Measurements from ENCODE around the gene MTO1.
"Not testable (repeated sequence)": the region's sequence is repeated elsewhere in the genome, so short reads cannot be mapped to it uniquely, and the experiment has no call there.

MTO1 gene

DNA sequence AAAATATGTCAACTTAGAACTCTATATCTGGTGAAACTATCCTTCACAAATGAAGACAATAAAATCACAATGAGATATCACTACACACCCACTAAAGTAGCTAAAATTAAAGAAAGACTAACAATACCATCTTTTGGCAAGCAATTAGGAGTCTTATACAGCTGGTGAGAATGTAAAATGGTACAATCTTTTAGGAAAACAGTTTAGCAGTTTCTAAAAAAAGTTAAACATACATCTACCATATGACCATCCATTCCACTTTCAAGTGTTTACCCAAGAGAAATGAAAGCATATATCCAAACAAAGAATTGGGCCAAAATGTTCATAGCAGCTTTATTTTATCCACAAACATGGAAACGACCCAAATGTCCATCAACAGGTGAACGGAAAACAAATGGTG, 73.1 kb downstream of the MTO1 start:
- DNase-seq, result no peak

DNA sequence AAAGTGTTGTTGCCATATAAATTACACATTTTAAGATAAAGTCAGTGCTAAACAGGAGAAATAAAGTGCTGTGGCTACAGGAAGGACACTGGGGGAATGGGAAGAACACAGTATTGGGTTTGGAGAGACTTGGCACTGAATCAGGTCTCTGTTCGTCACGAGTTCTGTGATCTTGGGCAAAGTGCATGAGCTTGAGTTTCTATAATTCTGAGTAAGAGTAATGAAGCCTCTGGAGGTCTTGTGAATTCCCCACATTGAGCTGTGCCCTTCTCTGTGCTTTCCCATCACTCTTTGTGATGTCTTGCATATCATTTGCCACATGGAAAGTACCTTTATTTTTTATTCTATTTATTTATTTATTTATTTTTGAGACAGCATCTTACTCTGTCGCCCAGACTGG, 76.1 kb downstream of the MTO1 start:
- no peak for DNase-seq

DNA sequence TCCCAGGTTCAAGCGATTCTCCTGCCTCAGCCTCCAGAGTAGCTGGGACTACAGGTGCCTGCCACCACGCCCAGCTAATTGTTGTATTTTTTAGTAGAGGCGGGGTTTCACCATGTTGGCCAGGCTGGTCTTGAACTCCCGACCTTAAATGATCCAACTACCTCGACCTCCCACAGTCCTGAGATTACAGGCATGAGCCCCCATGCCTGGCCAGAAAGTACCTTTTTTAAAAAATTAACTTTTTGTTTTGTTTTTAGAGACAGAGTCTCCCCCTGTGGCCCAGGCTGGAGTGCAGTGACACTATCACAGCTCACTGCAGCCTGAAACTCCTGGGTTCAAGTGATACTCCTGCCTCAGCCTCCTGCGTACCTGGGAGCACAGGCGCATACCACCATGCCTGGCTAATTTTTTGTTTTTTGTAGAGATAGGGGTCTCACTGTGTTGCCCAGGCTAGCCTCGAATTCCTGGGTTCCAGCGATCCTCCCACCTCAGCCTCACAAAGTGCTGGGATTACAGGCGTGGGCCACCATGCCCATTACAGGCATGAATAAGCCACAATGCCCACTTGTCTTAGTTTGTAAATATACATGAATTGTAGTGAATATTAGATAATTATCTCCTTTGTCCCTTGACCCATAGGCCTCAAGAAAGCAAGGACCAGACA, 76.7 kb downstream of the MTO1 start:
- DNase-seq, result no peak

- DNase-seq, result not testable (repeated sequence)
Measured at GRCh38 chr6:73542481-73542880, 80.9 kb downstream of the MTO1 start.

GRCh38 chr6:73542891-73543290, 81.4 kb downstream of the MTO1 start:
- no peak for DNase-seq

GRCh38 chr6:73547036-73547435, 85.5 kb downstream of the MTO1 start:
- DNase-seq, result no peak

- DNase-seq, result no peak
Measured at GRCh38 chr6:73548458-73549446, 87.2 kb downstream of the MTO1 start.

GRCh38 chr6:73551115-73551514, 89.6 kb downstream of the MTO1 start:
- not testable (repeated sequence) for DNase-seq

DNA sequence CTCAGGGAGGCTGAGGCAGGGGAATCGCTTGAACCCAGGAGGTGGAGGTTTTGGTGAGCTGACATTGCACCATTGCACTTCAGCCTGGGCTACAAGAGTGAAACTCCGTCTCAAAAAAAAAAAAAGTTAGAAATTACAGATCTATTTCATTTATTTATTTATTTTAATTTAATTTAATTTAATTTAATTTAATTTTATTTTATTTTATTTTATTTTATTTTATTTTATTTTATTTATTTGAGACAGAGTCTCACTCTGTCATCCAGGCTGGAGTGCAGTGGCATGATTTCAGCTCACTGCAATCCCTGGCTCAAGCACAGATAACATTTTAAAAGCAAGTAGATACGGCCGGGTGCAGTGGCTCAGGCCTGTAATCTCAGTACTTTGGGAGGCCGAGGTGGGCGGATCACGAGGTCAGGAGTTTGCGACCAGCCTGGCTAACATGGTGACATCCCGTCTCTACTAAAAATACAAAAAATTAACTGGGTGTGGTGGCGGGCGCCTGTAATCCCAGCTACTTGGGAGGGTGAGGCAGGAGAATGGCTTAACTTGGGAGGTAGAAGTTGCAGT, 93.9 kb downstream of the MTO1 start:
- not testable (repeated sequence) for DNase-seq

GRCh38 chr6:73556836-73557235, 95.3 kb downstream of the MTO1 start:
- DNase-seq, result no peak

All from EL (cell line).